Measurements from ENCODE around the gene HMGCS2.

GRCh38 chr1:119731741-119732430 is 36.8 kb downstream of the HMGCS2 start:
- TF ChIP-seq CTCF (IDR thresholded peaks at IDR 0.05) (no peak), POLR2AphosphoS5 (IDR thresholded peaks at IDR 0.05) (no peak), POLR2A (IDR thresholded peaks at IDR 0.05) (no peak)

Measured in upper lobe of left lung (tissue), 4 donors.